OCI-LY1 (cell line): ENCODE data around the gene PSAP.

Experiments used
- EZH2 ChIP-seq: fragments of 200-600 bp; sonication (generic), shearing (Covaris generic); IDR thresholded peaks from 2 replicates; pipeline ENCODE4 v1.8.0; 2017; ENCODE audit warnings: borderline replicate concordance, mixed run types, mild to moderate bottlenecking, antibody characterized with exemption, low read length, moderate library complexity, mixed read lengths
- TF ChIP-seq, protein P1 (sequence below): fragments of 200-600 bp; sonication (generic), shearing (Covaris generic); IDR thresholded peaks from 2 replicates; pipeline ENCODE4 v1.5.1; 2017; ENCODE audit warnings: mild to moderate bottlenecking, antibody characterized with exemption, low read length, moderate library complexity, mixed read lengths

- TF ChIP-seq, protein P1, sequence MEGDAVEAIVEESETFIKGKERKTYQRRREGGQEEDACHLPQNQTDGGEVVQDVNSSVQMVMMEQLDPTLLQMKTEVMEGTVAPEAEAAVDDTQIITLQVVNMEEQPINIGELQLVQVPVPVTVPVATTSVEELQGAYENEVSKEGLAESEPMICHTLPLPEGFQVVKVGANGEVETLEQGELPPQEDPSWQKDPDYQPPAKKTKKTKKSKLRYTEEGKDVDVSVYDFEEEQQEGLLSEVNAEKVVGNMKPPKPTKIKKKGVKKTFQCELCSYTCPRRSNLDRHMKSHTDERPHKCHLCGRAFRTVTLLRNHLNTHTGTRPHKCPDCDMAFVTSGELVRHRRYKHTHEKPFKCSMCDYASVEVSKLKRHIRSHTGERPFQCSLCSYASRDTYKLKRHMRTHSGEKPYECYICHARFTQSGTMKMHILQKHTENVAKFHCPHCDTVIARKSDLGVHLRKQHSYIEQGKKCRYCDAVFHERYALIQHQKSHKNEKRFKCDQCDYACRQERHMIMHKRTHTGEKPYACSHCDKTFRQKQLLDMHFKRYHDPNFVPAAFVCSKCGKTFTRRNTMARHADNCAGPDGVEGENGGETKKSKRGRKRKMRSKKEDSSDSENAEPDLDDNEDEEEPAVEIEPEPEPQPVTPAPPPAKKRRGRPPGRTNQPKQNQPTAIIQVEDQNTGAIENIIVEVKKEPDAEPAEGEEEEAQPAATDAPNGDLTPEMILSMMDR: no peak
- TF ChIP-seq EZH2: no peak
These were observed 66.3 kb downstream of the PSAP start for GRCh38 chr10:71784679-71785272.
